HG02642 (cell line): ENCODE measurements around the gene OTOP2.

Experiments
- ATAC-seq: cut with Tn5 transposase; IDR thresholded peaks from one replicate; pipeline ENCODE4 v1.9.1; 2021; ENCODE audit warnings: mild to moderate bottlenecking; ENCODE audit not compliant: unreplicated experiment, poor library complexity

OTOP2 gene

GRCh38 chr17:74949455-74950115 lies 25.5 kb downstream of the OTOP2 start:
- no peak for ATAC-seq

- ATAC-seq = no peak
Measured at GRCh38 chr17:74950207-74950606, 26.1 kb downstream of the OTOP2 start.

- no peak for ATAC-seq
Measured at GRCh38 chr17:74951065-74951464, 27.0 kb downstream of the OTOP2 start.

- no peak for ATAC-seq
Measured at GRCh38 chr17:74951680-74952421, 27.8 kb downstream of the OTOP2 start.

GRCh38 chr17:74952431-74953133 lies 28.5 kb downstream of the OTOP2 start:
- ATAC-seq = no peak

GRCh38 chr17:74953134-74953687 lies 29.1 kb downstream of the OTOP2 start:
- no peak for ATAC-seq

- ATAC-seq = no peak
Measured at GRCh38 chr17:74954115-74954514, 30.0 kb downstream of the OTOP2 start.

- no peak for ATAC-seq
Measured at GRCh38 chr17:74954665-74955421, 30.8 kb downstream of the OTOP2 start.

GRCh38 chr17:74956093-74956492 lies 32.0 kb downstream of the OTOP2 start:
- ATAC-seq = no peak

GRCh38 chr17:74957935-74958740 lies 34.1 kb downstream of the OTOP2 start:
- ATAC-seq = no peak

- ATAC-seq = no peak
Measured at GRCh38 chr17:74959826-74960515, 35.9 kb downstream of the OTOP2 start.

- ATAC-seq = no peak
Measured at GRCh38 chr17:74960570-74961342, 36.7 kb downstream of the OTOP2 start.

GRCh38 chr17:74961657-74962350 lies 37.7 kb downstream of the OTOP2 start:
- no peak for ATAC-seq

GRCh38 chr17:74962622-74963394 lies 38.7 kb downstream of the OTOP2 start:
- ATAC-seq = no peak

- no peak for ATAC-seq
Measured at GRCh38 chr17:74963656-74964055, 39.6 kb downstream of the OTOP2 start.

GRCh38 chr17:74964246-74964761 lies 40.2 kb downstream of the OTOP2 start:
- no peak for ATAC-seq
